ENCODE measurements around the gene MYO1G.

DNA sequence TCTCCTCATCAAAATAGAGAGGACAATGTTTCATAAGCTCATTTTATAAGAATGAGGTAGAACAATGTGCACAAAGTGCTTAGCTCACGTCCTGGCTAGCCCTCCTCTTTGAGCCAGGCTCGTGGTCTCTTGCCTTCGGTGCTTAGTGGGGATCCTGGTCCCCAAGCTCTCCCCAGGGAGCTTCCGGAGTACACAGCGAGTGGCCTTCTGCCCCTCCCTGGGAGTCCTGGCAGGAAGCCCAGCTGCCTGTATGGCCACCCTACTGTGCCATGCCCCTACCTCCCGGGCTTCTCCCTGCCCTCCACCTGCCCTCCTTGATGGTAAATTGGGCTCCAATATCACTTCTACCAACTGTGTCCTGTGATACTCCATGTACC, 868 bp downstream of the MYO1G start:
- TF ChIP-seq EZH2phosphoT487 (IDR thresholded peaks at IDR 0.05; ENCODE audit: borderline replicate concordance) (no peak), CTCF (conservative IDR thresholded peaks at IDR 0.05; ENCODE audit: low read length) (no peak)

All from Loucy (cell line).